SKM-1 (cell line): ENCODE measurements around the gene RUNX2.

Experiments used
- DNase-seq: peaks from one replicate; lab custom pipeline; 2025; ENCODE audit not compliant: unreplicated experiment; lab: John Stamatoyannopoulos, UW

Gene RUNX2

DNA sequence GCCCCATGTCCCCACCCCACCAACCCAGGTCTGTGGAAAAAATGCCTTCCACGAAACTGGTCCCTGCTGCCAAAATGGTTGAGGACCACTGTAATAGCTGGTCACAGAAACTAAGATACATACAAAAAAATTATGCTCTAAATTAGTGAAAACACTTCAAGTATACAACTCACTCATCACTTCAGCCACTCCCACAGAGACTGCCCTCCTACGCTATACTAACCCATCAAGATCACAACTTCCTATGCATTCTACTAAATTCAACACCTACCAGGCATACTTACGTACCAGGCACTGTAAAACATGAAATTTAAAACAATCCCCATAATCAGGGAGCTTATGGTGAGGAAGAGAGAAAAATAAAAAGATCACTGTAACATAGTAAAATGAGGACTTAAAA lies 22.9 kb downstream of the RUNX2 start:
- no peak for DNase-seq

DNA sequence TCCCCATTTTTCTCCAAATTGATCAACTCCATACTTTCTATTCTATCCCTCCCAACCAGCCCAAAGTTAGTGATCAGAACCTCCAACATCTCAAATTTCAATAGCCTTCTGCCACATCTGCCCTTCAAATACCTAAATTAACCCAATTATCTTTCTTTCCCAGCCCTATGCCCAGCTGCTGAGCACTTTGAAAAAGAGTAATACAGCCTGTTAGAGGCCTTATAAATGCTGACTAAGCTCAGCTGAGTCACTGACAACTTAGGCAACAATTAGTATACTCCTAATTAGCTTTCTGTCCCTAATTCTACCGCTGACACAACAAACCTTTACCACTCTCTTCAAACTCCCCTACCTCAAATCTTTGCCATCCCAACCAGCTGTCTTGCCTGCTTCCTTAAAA lies 23.5 kb downstream of the RUNX2 start:
- no peak for DNase-seq

DNA sequence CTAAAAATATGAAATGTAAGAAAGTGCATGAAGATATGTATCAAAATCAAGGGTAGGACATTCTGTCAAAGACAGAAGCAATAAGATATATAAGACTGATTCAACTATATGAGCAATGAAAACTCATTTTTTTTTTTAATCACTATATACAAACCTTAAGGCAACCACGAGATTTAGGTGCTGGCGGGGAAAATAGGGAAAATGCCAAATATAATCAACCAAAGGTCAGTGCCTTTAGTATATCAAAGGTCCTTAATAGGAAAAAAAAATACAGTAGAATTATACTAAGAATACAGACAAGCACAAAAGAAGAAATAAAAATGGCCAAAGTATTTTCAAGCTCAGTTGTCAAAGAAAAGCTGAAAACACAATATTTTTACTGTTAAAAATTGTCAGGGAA lies 25.5 kb downstream of the RUNX2 start:
- no peak for DNase-seq

DNA sequence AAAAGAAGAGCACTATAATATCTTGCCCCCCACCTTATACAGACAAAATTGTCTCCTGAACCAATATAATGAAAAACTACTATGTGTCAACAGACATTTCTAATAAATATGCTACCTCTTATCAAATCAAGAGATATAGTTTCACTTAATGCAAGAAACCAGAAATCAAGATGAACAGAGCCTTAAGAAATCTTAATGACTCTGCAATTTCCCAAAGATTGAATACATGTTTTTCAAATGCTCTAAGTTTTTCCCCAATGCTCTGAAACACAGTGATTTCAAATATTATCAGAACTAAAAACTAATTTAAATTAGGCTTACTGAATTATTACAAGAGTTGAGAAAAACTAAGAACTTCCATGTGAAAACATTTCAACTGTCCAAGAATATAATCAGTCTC lies 36.3 kb downstream of the RUNX2 start:
- DNase-seq = no peak

DNA sequence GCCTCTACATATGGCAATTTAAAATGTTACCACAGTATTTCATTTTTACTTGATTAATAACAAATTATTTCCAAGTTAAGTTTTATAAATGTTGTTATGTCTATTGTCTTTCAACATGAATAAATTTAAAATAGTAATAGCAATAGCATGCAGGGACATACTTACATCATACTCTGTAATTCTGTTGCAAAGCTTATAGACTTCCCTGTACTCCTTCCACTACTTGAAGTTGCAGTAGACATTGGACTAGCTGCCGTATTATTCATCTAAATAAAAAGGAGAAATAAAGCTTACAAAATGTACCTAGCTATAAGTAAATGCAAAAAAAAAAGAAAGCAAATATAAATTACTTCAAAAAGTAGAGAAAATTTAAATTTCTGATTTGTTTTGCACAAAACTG lies 36.9 kb downstream of the RUNX2 start:
- no peak for DNase-seq

DNA sequence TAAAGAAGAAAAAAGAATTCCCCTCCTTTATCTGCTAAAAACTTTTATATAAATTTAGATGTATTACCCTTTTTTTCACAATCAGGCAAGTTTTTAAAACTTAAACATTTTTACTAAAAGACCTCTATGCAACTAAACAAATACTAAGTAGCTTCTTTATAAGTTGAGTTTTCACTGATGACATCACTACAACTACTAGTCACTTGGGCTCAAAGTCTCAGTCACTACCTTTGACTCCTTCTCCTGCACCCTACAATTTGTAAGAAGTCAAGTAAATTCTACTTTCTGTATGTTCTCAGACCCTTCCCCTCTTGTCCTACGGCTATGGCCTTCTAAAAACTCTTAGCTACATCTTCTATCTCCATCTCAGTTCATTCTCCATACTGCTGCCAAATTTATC lies 38.4 kb downstream of the RUNX2 start:
- DNase-seq = no peak

DNA sequence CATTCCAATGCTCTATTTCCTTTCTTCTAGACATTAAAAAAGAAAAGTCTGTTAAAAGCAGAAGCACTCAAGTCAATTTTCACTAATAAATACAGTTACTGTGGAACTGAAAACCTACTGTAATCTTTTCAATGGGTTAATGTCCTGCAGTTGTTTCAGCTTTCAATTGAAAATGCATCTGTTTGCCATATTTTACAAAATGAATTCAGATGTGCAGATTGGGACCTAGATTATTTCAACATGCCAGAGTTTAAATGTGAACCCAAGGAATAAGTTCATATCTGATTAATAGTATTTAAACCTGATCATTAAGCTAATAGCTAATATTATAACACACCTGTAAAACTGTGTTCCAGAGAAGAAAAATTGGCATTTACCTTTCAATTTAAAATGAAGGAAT lies 39.9 kb downstream of the RUNX2 start:
- no peak for DNase-seq

DNA sequence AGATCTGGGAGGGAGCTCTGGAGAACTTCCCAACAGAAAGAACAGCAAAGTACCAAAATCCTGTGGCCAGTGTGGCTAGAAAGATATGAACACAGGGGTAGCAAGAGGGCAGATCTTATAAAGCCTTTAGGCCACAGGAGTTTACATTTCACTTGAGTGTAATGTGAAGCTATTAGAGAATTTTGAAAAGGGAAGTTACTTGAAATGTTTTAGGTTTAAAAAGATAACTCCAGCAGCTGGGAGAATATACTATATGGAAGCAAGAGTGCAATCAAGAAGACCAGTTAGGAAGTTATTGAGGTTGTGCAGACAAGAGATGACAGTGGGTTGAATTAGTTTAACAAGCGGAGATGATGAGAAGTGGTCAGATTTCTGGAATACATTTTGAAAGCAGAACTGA lies 41.7 kb downstream of the RUNX2 start:
- no peak for DNase-seq

DNA sequence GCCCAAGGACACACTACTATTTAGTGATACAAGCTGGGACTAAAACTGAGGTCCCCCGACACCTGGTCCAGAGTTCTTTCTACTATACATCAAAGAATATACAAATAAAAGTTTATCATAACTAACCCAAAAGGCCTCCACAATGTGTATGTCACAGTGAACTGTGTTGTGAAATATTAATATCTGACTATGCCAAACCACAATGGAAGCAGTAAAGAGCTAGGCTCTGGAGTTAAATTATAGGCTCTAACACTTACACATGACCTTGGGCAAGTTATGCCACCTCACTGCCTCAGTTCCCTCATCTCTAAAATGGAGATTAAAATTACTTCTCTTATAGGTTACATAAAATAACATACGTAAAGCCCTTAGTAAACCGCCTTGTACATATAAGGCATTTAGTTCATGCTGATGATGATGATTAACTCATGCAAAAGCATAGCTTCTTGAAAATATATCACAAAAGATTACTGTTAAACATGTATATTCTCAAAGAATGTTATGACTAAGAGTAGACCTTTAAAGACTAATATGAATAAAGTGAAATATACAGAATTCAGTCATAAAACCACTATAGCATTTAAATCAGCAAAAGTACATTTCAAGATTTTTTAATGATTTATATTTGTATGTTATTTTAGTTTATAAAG lies 43.9 kb downstream of the RUNX2 start:
- no peak for DNase-seq

DNA sequence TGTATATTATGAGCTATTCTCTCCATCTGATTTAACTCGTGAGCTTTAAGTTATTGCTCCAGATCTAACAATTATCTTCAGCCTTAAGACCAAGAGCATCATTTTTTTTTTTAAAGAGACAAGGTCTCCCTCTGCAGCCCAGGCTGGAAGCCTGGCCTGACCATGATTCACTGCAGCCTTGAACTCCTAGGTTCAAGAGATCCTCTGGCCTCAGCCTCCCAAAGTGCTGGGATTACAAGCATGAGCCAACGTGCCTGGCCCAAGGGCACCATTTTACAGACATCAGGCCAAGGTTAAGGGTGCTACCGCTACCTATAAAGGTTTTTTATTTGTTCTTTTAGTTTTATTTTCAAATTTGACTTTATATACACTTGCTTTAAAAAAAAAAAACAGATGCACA lies 47.3 kb downstream of the RUNX2 start:
- no peak for DNase-seq

DNA sequence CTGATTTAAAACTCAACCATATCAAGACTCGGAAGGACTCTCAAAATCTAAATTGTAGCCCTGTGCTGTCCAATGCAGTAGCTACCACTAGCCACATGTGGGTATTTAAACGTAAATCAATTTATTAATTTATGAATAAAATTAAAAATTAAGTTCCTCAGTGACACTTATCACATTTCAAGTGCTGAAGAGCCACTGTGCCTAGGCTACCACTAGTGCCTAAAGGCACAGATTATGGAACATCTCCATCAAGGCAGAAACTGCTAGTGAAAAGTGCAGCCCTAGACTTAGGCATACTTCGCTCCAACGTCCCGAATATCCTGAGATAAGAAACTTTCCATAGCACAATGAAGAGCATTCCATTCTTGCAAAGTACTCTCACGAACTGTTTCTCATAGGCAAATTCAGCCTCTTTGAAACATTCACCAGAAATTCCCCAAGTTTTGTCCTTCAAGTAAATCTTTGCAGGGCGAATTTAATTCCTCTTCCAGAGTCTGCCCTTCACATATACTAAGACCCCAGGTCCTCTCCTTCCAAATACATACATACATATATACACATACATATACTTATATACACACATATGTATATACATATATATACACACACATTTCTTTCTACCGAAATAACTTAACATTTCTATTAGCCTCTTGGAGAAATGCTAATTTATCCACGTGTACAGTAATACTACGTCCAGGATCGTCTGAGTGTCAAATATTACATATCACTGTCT lies 48.3 kb downstream of the RUNX2 start:
- DNase-seq = no peak

DNA sequence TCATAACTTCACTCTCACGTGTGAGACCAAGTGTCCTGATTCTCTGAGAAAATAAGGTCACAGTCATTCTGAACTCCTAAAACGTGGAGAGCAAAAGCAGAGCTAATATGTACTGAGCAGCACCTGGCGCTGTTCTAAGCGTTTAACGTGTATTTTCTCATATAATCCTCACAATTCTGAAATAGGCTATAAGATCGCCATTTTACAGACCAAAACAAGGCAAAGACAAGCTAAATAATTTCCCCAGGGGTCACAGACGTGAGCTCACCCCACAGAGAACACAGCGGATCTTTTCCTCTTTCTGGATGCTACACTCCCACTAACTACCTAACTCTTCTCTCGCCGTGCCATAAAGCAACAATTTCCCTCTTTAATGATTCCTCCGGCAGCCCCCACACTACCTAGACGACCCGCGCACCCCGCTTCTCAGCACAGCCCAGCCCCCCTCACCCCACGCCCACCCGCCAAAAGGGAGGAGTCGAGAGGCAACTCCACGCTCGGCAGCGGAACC lies 49.0 kb downstream of the RUNX2 start:
- DNase-seq = no peak

DNA sequence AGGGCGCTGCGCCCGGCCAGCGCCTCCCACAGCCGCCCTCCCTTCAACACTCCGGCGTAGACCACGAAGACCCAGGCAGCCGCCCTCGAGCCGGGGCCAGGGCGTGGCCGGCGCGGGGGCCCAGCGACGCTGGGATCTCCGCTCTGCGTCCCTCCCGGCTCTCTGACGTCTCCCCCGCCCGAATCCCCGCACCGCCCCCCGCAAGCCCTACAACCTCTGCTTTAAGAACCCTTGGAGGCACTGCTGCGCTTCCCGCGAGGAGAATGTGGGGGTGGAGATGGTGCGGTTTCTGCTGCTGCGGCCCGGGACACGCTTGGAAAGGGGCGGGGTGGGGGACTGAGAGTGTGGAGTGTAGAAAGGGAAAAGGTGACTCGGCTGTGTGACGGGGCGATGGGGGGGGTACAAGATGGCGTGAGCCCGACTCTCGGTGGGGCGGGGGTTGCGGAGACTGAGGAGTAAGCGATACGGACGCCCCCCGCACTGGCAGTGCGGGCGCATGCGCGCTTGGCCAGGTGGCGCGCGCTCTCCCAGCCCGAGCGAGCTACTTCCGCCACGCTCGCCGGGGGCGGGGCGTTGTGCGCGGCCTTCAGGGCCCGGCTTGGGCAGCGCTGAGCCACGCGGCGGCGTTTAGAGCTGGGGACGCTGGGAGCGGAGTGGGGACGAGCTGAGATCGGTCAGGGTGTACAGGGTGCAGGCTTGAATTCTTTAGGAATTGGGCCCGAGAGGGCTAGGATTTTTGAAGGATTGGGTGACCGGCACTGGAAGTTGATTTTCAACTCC lies 49.6 kb downstream of the RUNX2 start, which contains the start of gene SUPT3H:
Gene SUPT3H, minus strand, starts transcription at position 381 of the 780 bp plus-strand sequence.
- peak; percentile 74 for DNase-seq

DNA sequence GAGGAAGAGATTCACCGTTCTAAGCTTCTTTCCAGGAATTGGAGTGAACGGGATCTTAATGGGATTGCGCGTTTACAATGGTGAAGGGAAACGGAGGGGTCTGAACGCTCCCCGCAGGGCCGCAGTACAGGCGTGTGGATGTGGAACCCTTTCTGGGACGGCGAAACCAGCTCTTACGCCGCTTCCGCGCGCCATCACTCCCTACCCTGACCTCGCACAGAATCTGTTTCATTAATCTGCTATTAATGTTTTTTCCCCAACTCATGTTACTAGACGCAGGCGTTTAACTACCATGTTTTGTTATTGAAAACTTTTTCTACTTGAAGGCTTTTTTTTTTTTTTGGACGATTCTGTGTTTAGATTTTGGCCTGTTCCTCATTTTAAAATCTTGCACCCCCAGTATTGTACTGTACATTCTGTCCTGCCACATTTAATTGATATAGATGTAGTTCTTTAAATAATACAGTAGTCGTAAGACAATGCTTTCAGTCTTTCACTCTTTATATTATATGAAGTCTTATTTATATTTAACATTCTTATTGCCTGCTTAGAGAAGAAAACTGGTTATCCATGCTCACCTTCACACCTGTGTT lies 50.3 kb downstream of the RUNX2 start:
- DNase-seq = no peak

DNA sequence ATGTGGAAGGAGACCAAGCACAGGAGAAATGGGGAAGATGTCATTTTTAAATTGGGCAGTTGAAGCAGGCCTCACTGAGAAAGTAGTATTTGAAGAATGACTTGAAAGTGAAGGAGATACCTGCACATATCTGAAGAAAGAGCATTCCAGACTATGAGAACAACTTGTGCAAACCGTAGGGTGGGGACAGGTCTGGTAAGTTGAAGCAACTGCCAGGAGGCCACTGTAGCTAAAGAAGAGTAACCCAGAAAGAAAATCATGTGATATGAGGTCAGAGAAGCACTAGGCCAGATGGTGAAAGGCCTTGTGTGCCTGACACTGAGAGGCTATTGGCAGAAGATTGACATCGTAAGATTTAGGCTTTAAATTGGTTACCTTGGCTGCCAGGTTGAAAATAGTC lies 54.3 kb downstream of the RUNX2 start:
- DNase-seq = no peak

DNA sequence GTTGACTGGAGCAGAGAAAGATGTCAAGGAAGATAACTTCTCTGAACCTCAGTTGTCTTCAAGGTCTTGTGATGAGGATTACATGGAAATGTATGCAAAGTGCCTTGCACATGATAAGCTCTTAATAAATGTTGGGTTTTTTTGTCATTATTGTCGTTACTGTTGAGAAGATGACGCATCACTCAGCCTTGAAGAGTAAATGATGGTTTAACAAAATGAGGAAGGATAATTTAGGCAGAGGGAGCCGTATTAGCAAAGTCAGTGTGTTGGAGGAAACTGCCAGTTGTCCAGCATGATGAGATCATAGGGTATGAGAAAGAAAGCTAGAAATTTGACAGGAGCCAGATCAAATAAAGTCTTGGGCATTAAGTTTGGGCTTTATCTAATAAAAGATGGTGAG lies 58.4 kb downstream of the RUNX2 start:
- no peak for DNase-seq

DNA sequence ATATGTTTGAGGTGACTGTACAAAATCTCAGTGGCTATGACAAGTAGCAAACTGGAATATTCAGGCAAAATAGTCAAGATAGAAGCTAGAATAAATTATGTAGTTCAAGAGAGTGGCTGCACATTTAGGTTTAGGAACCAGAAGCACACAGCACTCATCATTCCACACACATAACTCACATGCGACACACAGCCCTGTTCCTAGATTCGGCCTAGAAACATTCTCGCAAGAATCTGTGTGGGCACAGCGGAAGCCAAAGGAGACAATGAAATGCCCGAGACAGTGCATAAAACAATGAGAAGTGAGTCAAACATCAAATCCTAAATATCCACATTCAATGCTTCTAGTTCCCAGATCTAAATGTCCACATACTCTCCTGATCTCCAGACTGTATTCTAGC lies 59.1 kb downstream of the RUNX2 start:
- DNase-seq = no peak

DNA sequence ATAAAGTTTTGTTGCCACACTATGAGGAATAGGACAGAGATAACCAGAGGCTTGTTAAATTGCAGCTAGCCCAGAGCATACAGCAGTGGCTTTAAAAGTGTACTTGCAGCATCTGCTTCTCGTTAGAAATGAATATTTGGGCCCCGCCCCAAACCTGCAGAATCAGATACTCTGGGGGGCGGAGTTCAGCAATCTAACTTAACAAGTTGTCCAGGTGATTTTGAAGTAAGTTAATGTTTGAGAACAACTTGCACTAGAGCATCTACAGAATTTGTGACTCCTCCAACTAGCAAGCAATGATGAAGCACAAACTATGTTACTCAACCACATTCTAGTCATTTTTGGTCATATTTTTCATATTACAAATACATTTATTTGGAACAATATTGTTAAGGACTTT lies 60.2 kb downstream of the RUNX2 start:
- DNase-seq = no peak

DNA sequence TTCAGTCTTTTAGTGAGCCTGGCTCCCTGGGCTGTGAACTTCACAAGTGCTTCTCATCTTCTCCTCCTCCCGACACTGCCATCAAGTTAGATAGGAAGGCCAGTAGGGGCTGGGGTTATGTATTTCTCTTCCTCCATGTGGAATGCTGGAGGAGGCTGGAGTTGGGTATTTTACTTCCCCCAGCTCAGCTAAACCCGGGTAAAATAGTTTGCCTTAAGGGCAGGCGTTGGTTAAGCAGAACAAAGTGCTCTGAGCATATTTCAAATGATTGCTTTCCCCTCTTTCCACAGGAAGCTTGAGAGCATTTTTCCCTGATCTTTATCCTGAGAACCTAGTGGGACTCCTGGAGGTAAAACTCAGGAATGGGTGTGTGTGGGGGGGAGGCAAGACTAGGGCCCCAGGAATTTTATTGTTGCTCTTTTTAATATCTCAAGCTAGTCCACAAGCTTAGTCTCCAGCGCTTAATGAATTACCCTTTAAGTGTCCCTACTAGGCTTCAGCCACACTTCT lies 66.5 kb downstream of the RUNX2 start:
- DNase-seq = no peak

DNA sequence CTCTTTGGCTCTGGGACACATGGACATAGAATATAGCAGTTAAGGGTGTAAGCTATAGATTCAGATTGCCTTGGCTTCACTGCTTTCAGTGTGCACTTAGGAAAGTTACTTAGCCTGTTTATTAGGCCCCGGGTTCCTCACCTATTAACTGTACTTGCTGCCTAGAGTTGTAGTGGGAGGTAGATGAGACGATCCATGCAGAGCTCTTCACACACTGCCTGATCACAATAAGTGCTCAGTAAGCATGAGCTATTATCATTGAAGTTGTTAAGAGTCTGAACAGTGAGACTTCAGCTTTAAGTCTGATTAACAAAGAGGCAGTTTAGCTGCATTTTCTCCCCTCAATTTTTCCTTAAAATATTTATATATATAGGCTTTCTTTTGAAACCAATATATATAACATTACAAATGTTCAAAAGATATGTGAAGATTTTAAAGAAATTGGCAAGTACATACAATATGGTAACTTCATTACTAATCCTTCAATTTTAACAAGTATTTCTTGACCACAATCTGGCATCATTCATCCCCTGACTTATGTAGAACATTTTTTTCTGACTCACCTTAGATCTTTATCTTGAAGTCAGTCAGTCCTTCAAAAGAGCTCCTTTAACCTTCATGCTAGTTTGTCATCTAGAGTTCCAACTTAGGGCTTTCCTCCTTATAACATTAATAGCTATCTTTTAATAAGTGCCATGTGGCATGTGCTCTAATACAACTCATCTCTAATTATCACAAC lies 70.1 kb downstream of the RUNX2 start:
- DNase-seq = no peak

DNA sequence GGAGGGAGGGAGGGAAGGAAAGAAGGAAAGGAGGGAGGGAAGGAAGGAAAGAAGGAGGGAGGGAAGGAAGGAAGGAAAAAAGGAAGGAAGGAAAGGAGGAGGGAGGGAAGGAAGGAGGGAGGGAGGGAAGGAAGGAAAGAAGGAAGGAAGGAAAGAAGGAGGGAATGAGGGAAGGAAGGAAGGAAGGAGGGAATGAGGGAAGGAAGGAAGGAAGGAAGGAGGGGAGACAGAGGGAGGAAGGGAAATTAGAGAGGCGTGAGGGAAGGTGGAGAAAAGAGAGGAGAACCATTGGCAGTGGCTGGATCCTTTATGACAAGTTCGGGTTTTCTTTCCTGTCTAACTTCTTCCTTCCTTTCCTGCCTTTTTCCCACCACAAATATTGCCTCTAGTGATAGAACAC lies 71.9 kb downstream of the RUNX2 start:
- no peak for DNase-seq
